ENCODE results near the gene PRKCZ. TPM values are rescaled to one million over a fixed set of nuclear protein-coding genes. Genes with fewer than 3 reads are reported as not detected.
"Not testable (repeated sequence)": the region's sequence is repeated elsewhere in the genome, so short reads cannot be mapped to it uniquely, and the experiment has no call there.

Gene PRKCZ
- polyA plus RNA-seq, 4 donors: 44.2 to 252 (median 144) TPM

GRCh38 chr1:2110191-2110737, 60.1 kb downstream of the PRKCZ start:
- Histone ChIP-seq H3K27me3 (ENCODE audit: control insufficient read depth in 3 of 3, insufficient read depth in 3 of 3, low read length in 3 of 3) (no peaks in the 10 kb centered on the region), H3K27ac (ENCODE audit: low read depth in 1 of 3, low read length in 2 of 3) (no peak overlapping the region), H3K4me1 (ENCODE audit: control insufficient read depth in 3 of 3, insufficient read depth in 2 of 3, low read depth in 1 of 3, low read length in 2 of 3) (peaks cover 0 to under 1% (median 0%) of the 10 kb centered on the region in 3 donors), H3K9me3 (ENCODE audit: control insufficient read depth in 2 of 2, insufficient read depth in 1 of 2, low read depth in 1 of 2, low read length in 1 of 2) (no peaks in the 10 kb centered on the region), H3K4me3 (ENCODE audit: low read depth in 1 of 3, low read length in 3 of 3) (no peak overlapping the region), H3K36me3 (ENCODE audit: control insufficient read depth in 3 of 3, insufficient read depth in 2 of 3, low read depth in 1 of 3, low read length in 3 of 3) (peaks cover 2 to 86% (median 2%) of the 10 kb centered on the region in 3 donors)
- WGBS, 3 donors: 93 to 96% (median 94%) methylated on average over 15 to 17 of the region's 18 CpGs
- DNase-seq (no peak), FAIRE-seq (no peak)

GRCh38 chr1:2110738-2111673, 60.8 kb downstream of the PRKCZ start:
- Histone ChIP-seq H3K36me3 (ENCODE audit: control insufficient read depth in 3 of 3, insufficient read depth in 2 of 3, low read depth in 1 of 3, low read length in 3 of 3) (peaks cover 2 to 88% (median 2%) of the 10 kb centered on the region in 3 donors), H3K27me3 (ENCODE audit: control insufficient read depth in 3 of 3, insufficient read depth in 3 of 3, low read length in 3 of 3) (no peaks in the 10 kb centered on the region)
- no peak for DNase-seq

GRCh38 chr1:2111674-2112035, 61.4 kb downstream of the PRKCZ start:
- 83 to 90% (median 88%) methylated on average over 14 to 15 of the region's 15 CpGs for WGBS, 3 donors
- Histone ChIP-seq H3K9me3 (ENCODE audit: control insufficient read depth in 2 of 2, insufficient read depth in 1 of 2, low read depth in 1 of 2, low read length in 1 of 2) (no peaks in the 10 kb centered on the region), H3K27me3 (ENCODE audit: control insufficient read depth in 3 of 3, insufficient read depth in 3 of 3, low read length in 3 of 3) (no peaks in the 10 kb centered on the region), H3K4me3 (ENCODE audit: low read depth in 1 of 3, low read length in 3 of 3) (no peak overlapping the region), H3K4me1 (ENCODE audit: control insufficient read depth in 3 of 3, insufficient read depth in 2 of 3, low read depth in 1 of 3, low read length in 2 of 3) (no peaks in the 10 kb centered on the region), H3K27ac (ENCODE audit: low read depth in 1 of 3, low read length in 2 of 3) (no peak overlapping the region), H3K36me3 (ENCODE audit: control insufficient read depth in 3 of 3, insufficient read depth in 2 of 3, low read depth in 1 of 3, low read length in 3 of 3) (peaks cover 0 to 86% (median 2%) of the 10 kb centered on the region in 3 donors)
- DNase-seq (no peak), FAIRE-seq (no peak)

More at GRCh38 chr1:2110738-2111673, 60.8 kb downstream of the PRKCZ start:
- Histone ChIP-seq H3K4me1 (ENCODE audit: control insufficient read depth in 3 of 3, insufficient read depth in 2 of 3, low read depth in 1 of 3, low read length in 2 of 3) (no peaks in the 10 kb centered on the region), H3K27ac (ENCODE audit: low read depth in 1 of 3, low read length in 2 of 3) (no peak overlapping the region), H3K9me3 (ENCODE audit: control insufficient read depth in 2 of 2, insufficient read depth in 1 of 2, low read depth in 1 of 2, low read length in 1 of 2) (no peaks in the 10 kb centered on the region), H3K4me3 (ENCODE audit: low read depth in 1 of 3, low read length in 3 of 3) (no peak overlapping the region)
- WGBS, 3 donors: 86 to 91% (median 88%) methylated on average over 26 to 28 of the region's 28 CpGs
- no peak for FAIRE-seq

DNA sequence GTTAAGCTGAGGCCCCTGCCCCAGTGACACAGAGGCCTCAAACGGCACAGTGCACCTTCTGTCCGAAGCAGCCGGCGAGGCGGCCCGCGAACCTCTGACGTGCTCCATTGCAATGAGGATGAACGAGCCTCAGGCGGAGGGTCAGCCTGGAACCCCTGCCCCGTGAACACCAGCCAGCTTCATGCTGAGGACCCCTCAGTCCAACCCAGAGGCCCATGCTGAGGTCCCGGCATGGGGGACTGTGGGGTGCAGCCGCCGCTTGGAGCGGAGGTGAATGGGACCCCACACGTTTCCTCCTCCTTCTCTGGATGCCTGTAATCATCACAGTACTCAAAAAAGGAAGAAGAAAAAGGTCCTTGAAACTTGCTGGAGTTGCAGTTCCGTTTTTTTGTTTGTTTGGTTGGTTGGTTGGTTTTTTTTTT, 62.1 kb downstream of the PRKCZ start:
- H3K27ac ChIP-seq (ENCODE audit: low read depth in 1 of 3, low read length in 2 of 3): no peak overlapping the region
- no peaks in the 10 kb centered on the region for H3K9me3 ChIP-seq (ENCODE audit: control insufficient read depth in 2 of 2, insufficient read depth in 1 of 2, low read depth in 1 of 2, low read length in 1 of 2)
- H3K4me1 ChIP-seq (ENCODE audit: control insufficient read depth in 3 of 3, insufficient read depth in 2 of 3, low read depth in 1 of 3, low read length in 2 of 3): no peaks in the 10 kb centered on the region
- peaks cover 0 to 81% (median 0%) of the 10 kb centered on the region in 3 donors for H3K36me3 ChIP-seq (ENCODE audit: control insufficient read depth in 3 of 3, insufficient read depth in 2 of 3, low read depth in 1 of 3, low read length in 3 of 3)
- WGBS, 3 donors: 74 to 79% (median 77%) methylated on average over 17 of the region's 17 CpGs
- FAIRE-seq: no peak
- DNase-seq: no peak
- H3K4me3 ChIP-seq (ENCODE audit: low read depth in 1 of 3, low read length in 3 of 3): no peak overlapping the region
- H3K27me3 ChIP-seq (ENCODE audit: control insufficient read depth in 3 of 3, insufficient read depth in 3 of 3, low read length in 3 of 3): no peaks in the 10 kb centered on the region

- 95 to 98% (median 96%) methylated on average over 14 to 15 of the region's 15 CpGs for WGBS, 3 donors
- Histone ChIP-seq H3K4me1 (ENCODE audit: control insufficient read depth in 3 of 3, insufficient read depth in 2 of 3, low read depth in 1 of 3, low read length in 2 of 3) (no peaks in the 10 kb centered on the region), H3K27ac (ENCODE audit: low read depth in 1 of 3, low read length in 2 of 3) (no peak overlapping the region), H3K36me3 (ENCODE audit: control insufficient read depth in 3 of 3, insufficient read depth in 2 of 3, low read depth in 1 of 3, low read length in 3 of 3) (peaks cover 0 to 68% (median 0%) of the 10 kb centered on the region in 3 donors), H3K9me3 (ENCODE audit: control insufficient read depth in 2 of 2, insufficient read depth in 1 of 2, low read depth in 1 of 2, low read length in 1 of 2) (peaks cover 0 to 3% of the 10 kb centered on the region in 2 donors), H3K27me3 (ENCODE audit: control insufficient read depth in 3 of 3, insufficient read depth in 3 of 3, low read length in 3 of 3) (no peaks in the 10 kb centered on the region), H3K4me3 (ENCODE audit: low read depth in 1 of 3, low read length in 3 of 3) (no peak overlapping the region)
- no peak for FAIRE-seq
- DNase-seq: no peak
Measured at GRCh38 chr1:2113620-2114135, 63.5 kb downstream of the PRKCZ start.

DNA sequence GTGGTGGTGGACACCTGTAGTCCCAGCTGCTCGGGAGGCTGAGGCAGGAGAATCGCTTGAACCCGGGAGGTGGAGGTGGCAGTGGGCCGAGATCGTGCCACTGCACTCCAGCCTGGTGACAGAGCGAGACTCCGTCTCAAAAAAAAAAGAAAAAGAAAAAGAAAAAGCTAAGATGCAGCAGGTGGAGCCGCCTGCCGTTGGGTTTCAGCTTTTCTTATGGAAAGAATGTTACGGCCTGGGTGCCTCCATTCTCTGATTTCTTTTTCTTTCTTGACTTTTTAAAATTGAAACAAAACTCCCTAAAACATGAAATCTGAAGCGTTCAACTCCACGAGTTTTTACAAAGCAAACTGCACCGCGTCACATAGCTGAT, 64.4 kb downstream of the PRKCZ start:
- H3K4me1 ChIP-seq (ENCODE audit: control insufficient read depth in 3 of 3, insufficient read depth in 2 of 3, low read depth in 1 of 3, low read length in 2 of 3); DNase-seq; H3K9me3 ChIP-seq (ENCODE audit: control insufficient read depth in 2 of 2, insufficient read depth in 1 of 2, low read depth in 1 of 2, low read length in 1 of 2); H3K27me3 ChIP-seq (ENCODE audit: control insufficient read depth in 3 of 3, insufficient read depth in 3 of 3, low read length in 3 of 3); H3K27ac ChIP-seq (ENCODE audit: low read depth in 1 of 3, low read length in 2 of 3); H3K4me3 ChIP-seq (ENCODE audit: low read depth in 1 of 3, low read length in 3 of 3); FAIRE-seq: not testable (repeated sequence)
- WGBS, 3 donors: 92 to 93% (median 92%) methylated on average over 14 of the region's 14 CpGs
- peaks cover 0 to 64% (median 0%) of the 10 kb centered on the region in 3 donors for H3K36me3 ChIP-seq (ENCODE audit: control insufficient read depth in 3 of 3, insufficient read depth in 2 of 3, low read depth in 1 of 3, low read length in 3 of 3)

DNA sequence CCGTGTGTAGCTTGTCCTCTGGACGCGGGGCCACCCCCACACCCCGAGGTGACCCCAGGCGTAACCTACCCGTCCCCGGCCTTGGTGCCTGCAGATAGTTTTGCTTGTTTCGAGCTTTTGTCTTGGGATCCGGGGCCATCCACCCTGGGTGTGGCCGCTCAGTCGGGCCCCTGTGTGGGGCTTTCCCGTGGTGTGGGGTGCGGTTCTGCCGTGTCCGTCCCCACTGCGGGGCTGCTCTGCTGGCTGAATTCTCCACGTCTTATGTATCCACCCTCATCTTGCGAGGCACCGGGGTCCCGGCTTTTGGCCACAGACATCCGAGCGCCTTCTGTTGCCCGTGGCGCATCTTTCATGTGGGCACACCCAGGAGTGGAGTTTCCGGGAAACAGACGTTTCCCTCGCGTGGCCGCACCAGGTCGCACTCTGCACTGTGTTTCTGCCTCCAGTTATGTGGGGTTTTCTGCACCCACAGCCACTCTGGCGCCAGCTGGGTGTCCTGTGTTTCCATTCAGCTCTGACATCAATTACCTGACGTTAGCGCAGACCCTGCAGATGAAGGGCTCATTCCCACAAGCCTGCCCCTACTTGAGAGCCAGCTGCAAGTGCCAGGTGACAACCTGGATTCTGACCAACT, 64.9 kb downstream of the PRKCZ start:
- 85 to 87% (median 86%) methylated on average over 33 of the region's 33 CpGs for WGBS, 3 donors
- H3K4me3 ChIP-seq (ENCODE audit: low read depth in 1 of 3, low read length in 3 of 3): no peak overlapping the region
- no peaks in the 10 kb centered on the region for H3K27me3 ChIP-seq (ENCODE audit: control insufficient read depth in 3 of 3, insufficient read depth in 3 of 3, low read length in 3 of 3)
- no peaks in the 10 kb centered on the region for H3K4me1 ChIP-seq (ENCODE audit: control insufficient read depth in 3 of 3, insufficient read depth in 2 of 3, low read depth in 1 of 3, low read length in 2 of 3)
- no peak overlapping the region for H3K27ac ChIP-seq (ENCODE audit: low read depth in 1 of 3, low read length in 2 of 3)
- FAIRE-seq (no peak), DNase-seq (no peak)
- peaks cover 0 to 60% (median 0%) of the 10 kb centered on the region in 3 donors for H3K36me3 ChIP-seq (ENCODE audit: control insufficient read depth in 3 of 3, insufficient read depth in 2 of 3, low read depth in 1 of 3, low read length in 3 of 3)
- peaks cover 0 to 6% of the 10 kb centered on the region in 2 donors for H3K9me3 ChIP-seq (ENCODE audit: control insufficient read depth in 2 of 2, insufficient read depth in 1 of 2, low read depth in 1 of 2, low read length in 1 of 2)

- FAIRE-seq: no peak
- no peaks in the 10 kb centered on the region for H3K4me1 ChIP-seq (ENCODE audit: control insufficient read depth in 3 of 3, insufficient read depth in 2 of 3, low read depth in 1 of 3, low read length in 2 of 3)
- peaks cover 0 to 6% of the 10 kb centered on the region in 2 donors for H3K9me3 ChIP-seq (ENCODE audit: control insufficient read depth in 2 of 2, insufficient read depth in 1 of 2, low read depth in 1 of 2, low read length in 1 of 2)
- H3K27ac ChIP-seq (ENCODE audit: low read depth in 1 of 3, low read length in 2 of 3): no peak overlapping the region
- WGBS, 3 donors: 58 to 82% (median 75%) methylated on average over 28 of the region's 28 CpGs
- no peak for DNase-seq
- no peaks in the 10 kb centered on the region for H3K27me3 ChIP-seq (ENCODE audit: control insufficient read depth in 3 of 3, insufficient read depth in 3 of 3, low read length in 3 of 3)
- no peak overlapping the region for H3K4me3 ChIP-seq (ENCODE audit: low read depth in 1 of 3, low read length in 3 of 3)
- H3K36me3 ChIP-seq (ENCODE audit: control insufficient read depth in 3 of 3, insufficient read depth in 2 of 3, low read depth in 1 of 3, low read length in 3 of 3): peaks cover 0 to 55% (median 1%) of the 10 kb centered on the region in 3 donors
Measured at GRCh38 chr1:2115702-2116341, 65.6 kb downstream of the PRKCZ start.

All from small intestine (tissue), 7 donors.